LNCAP (cell line): ENCODE measurements around the gene TST.

Experiments used
- CTCF ChIP-seq: fragments of 450-650 bp; IDR thresholded peaks from 2 replicates; pipeline ENCODE4 v1.5.1; 2017; ENCODE audit warnings: mild to moderate bottlenecking

Gene TST

GRCh38 chr22:36966851-36967540, 52.3 kb downstream of the TST start:
- no peak for TF ChIP-seq CTCF

GRCh38 chr22:36965696-36966095, 53.6 kb downstream of the TST start:
- no peak for TF ChIP-seq CTCF

- TF ChIP-seq CTCF = no peak
Measured at GRCh38 chr22:36964106-36964505, 55.1 kb downstream of the TST start.

- TF ChIP-seq CTCF = no peak
Measured at GRCh38 chr22:36963302-36963701, 55.9 kb downstream of the TST start.

- no peak for TF ChIP-seq CTCF
Measured at GRCh38 chr22:36961626-36962025, 57.6 kb downstream of the TST start.
